ENCODE measurements around the gene ST3GAL4. TPM values are rescaled to one million over a fixed set of nuclear protein-coding genes. Genes with fewer than 3 reads are reported as not detected.

Gene ST3GAL4
- total and polyA plus RNA-seq, 9 of the 15 experiments (the other 6 are each of a cell fraction or from before 2014, with no cell fraction given), result 0.27 to 22.9 (median 10.5) TPM

- TF ChIP-seq ARID3A (IDR thresholded peaks at IDR 0.05; ENCODE audit: borderline replicate concordance, low read depth, low read length) (no peak), CREBBP (IDR thresholded peaks at IDR 0.05; ENCODE audit: low read depth, low read length) (no peak), TEAD4 (IDR thresholded peaks at IDR 0.05; ENCODE audit: low read length) (no peak), TEAD4 (CRISPR knock-in tag; IDR thresholded peaks at IDR 0.05; ENCODE audit: borderline replicate concordance) (no peak), KLF13 (tag; IDR thresholded peaks at IDR 0.05; ENCODE audit: borderline replicate concordance, low read depth) (no peak), LEF1 (IDR thresholded peaks at IDR 0.05) (no peak), ZMIZ1 (IDR thresholded peaks at IDR 0.05; ENCODE audit: low read depth in 2 of 2, low read length in 2 of 2) (no peak), GATA2 (CRISPR knock-in tag; IDR thresholded peaks at IDR 0.05) (no peak), MAZ (CRISPR knock-in tag; conservative IDR thresholded peaks at IDR 0.05 in 1 of 2, IDR thresholded peaks at IDR 0.05 in 1 of 2) (no peak), ZNF75A (CRISPR knock-in tag; IDR thresholded peaks at IDR 0.05) (no peak)
- TF ChIP-seq, protein P1, sequence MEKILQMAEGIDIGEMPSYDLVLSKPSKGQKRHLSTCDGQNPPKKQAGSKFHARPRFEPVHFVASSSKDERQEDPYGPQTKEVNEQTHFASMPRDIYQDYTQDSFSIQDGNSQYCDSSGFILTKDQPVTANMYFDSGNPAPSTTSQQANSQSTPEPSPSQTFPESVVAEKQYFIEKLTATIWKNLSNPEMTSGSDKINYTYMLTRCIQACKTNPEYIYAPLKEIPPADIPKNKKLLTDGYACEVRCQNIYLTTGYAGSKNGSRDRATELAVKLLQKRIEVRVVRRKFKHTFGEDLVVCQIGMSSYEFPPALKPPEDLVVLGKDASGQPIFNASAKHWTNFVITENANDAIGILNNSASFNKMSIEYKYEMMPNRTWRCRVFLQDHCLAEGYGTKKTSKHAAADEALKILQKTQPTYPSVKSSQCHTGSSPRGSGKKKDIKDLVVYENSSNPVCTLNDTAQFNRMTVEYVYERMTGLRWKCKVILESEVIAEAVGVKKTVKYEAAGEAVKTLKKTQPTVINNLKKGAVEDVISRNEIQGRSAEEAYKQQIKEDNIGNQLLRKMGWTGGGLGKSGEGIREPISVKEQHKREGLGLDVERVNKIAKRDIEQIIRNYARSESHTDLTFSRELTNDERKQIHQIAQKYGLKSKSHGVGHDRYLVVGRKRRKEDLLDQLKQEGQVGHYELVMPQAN (IDR thresholded peaks at IDR 0.05; ENCODE audit: borderline replicate concordance), result no peak
Observed at GRCh38 chr11:126370016-126370415, 14.5 kb downstream of the ST3GAL4 start (continued).

All from K562 (cell line).